Right lobe of liver (tissue), 6 donors: ENCODE data around the gene RDH11. TPM values are rescaled to one million over a fixed set of nuclear protein-coding genes. Genes with fewer than 3 reads are reported as not detected.

Source experiments
- ATAC-seq, 4 donors: fragments of 200-7000 bp; cut with Tn5 transposase; one replicate each; pipeline ENCODE4 v1.9.1; 2020; ENCODE audit warnings: mild to moderate bottlenecking in 4 of 4, moderate library complexity in 4 of 4
- DNase-seq, 3 donors: peaks; one replicate each; pipeline ENCODE4 v3.0.0-alpha.2; 2020
- H3K27ac ChIP-seq, 3 donors: fragments of 200-600 bp; one replicate each; pipeline ENCODE4 v1.8.0; 2022
- H3K27me3 ChIP-seq, 2 donors: fragments of 200-600 bp; one replicate each; pipeline ENCODE4 v1.8.0; 2022
- H3K36me3 ChIP-seq, 4 donors: fragments of 200-600 bp; sonication (generic) in 1 of 4; one replicate each; pipeline versions ENCODE4 v1.5.1 to v1.8.0; 2017 to 2022; ENCODE audit warnings: control low read depth in 1 of 4
- H3K4me1 ChIP-seq, 4 donors: fragments of 200-600 bp; sonication (generic) in 1 of 4; one replicate each; pipeline versions ENCODE4 v1.5.1 to v1.8.0; 2017 to 2022; ENCODE audit warnings: control low read depth in 1 of 4
- H3K4me3 ChIP-seq, 3 donors: fragments of 200-600 bp; one replicate each; pipeline ENCODE4 v1.8.0; 2022
- H3K9me3 ChIP-seq, 4 donors: fragments of 200-600 bp; sonication (generic) in 1 of 4; one replicate each; pipeline versions ENCODE4 v1.5.1 to v1.8.0; 2017 to 2022; ENCODE audit warnings: control low read depth in 1 of 4
- CTCF ChIP-seq, 4 donors: fragments of 200-600 bp in 3 of 4; fragments of 450-650 bp in 1 of 4; IDR thresholded peaks; one replicate each; pipeline versions ENCODE4 v1.5.1 to v1.8.0; 2016 to 2022; ENCODE audit warnings: antibody characterized with exemption in 4 of 4, mild to moderate bottlenecking in 2 of 4
- POLR2A ChIP-seq: fragments of 450-650 bp; IDR thresholded peaks from one replicate; pipeline ENCODE4 v1.6.1; 2017; ENCODE audit warnings: antibody characterized with exemption, mild to moderate bottlenecking
- WGBS: methylation state at CpG from one replicate; pipeline ENCODE4 v1.1.6; 2018; ENCODE audit warnings: low coverage, low lambda C conversion rate; ENCODE audit not compliant: insufficient coverage; ENCODE audit errors: missing lambda C conversion rate; 5-methylcytosine and 5-hydroxymethylcytosine counted together
- intact Hi-C, 2 donors: fragments of 100-400 bp; cut with DNase I; formaldehyde crosslinking; loops; one replicate each; pipeline versions ENCODE4 v1.11.2 to v1.14.1; 2022
- total RNA-seq, 6 experiments: library from RNA; depleted of rRNA in 2 of 6; stranded (reverse); fragments of >200 nt in 2 of 6; fragmentation: NEBNext Ultra II Directional in 3 of 6; extraction: Animal tissue kit (Norgen Biotek cat#: 25700) in 3 of 6; gene quantifications; one replicate each; pipeline versions ENCODE4 v1.1.0 to v1.2.4, GENCODE V29; 2016 to 2023
- donor health status: DM: no; HTN: yes; CAD: no.
- donor health status: DM: no; HTN: no; CAD: no.
- donor health status: DM: no; HTN: no; CAD: no.
- donor health status: DM: no; HTN: yes; CAD: no.
- donor health status: DM: no; HTN: yes; CAD: no.

Gene RDH11
- total RNA-seq, 6 experiments from 2014 or later: 35.5 to 106 (median 83.4) TPM

DNA sequence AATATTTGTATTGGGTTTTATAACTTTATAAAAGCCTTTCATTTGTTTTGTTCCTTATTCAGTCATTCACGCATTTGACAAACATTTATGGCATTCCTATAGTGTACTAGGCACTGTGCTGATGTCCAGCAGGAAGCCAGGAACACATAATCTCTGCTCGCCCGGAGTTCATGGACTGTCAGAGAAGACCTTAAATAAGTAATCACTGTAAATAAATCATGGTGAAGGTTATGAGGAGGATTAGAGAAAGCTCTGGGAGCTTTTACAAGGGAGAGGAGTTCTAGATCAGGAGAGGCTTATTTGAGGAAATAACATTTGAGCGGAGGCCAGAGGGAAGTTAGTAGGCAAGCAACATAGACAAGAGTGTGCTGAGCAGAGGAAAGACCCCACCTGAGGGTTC is 1.4 kb upstream of the RDH11 start:
- H3K27me3 ChIP-seq: no peaks in the 10 kb centered on the region
- intact Hi-C loops: no loop called here
- ATAC-seq: no peak
- no peak overlapping the region for H3K27ac ChIP-seq
- peaks cover 0 to 4% (median 2%) of the 10 kb centered on the region in 4 donors for H3K36me3 ChIP-seq
- WGBS: 58% methylated on average over 4 of the region's 4 CpGs
- H3K4me3 ChIP-seq: no peak overlapping the region
- H3K9me3 ChIP-seq: no peaks in the 10 kb centered on the region
- peaks cover 0 to 6% (median 0%) of the 10 kb centered on the region in 4 donors for H3K4me1 ChIP-seq
- no peak for DNase-seq
- TF ChIP-seq CTCF (IDR thresholded peaks at IDR 0.05) (no peak), POLR2A (no peak)

GRCh38 chr14:67694791-67695393 is 672 bp downstream of the RDH11 start:
- peaks cover 0 to 6% (median 0%) of the 10 kb centered on the region in 4 donors for H3K4me1 ChIP-seq
- DNase-seq (peak; percentile 89 to 93 (median 92)), ATAC-seq (peak; percentile 90 to 95 (median 90))
- TF ChIP-seq POLR2A (peak; percentile 58), CTCF (IDR thresholded peaks at IDR 0.05) (no peak)
- peak overlapping the region; percentile 68 to 80 (median 79) for H3K4me3 ChIP-seq
- H3K9me3 ChIP-seq: no peaks in the 10 kb centered on the region
- intact Hi-C loops: no loop called here
- H3K27ac ChIP-seq: peak overlapping the region; percentile 68 to 91 (median 81)
- H3K36me3 ChIP-seq: peaks cover 0 to 23% (median 14%) of the 10 kb centered on the region in 4 donors
- WGBS: 0% methylated on average over 21 of the region's 21 CpGs
- H3K27me3 ChIP-seq: no peaks in the 10 kb centered on the region

DNA sequence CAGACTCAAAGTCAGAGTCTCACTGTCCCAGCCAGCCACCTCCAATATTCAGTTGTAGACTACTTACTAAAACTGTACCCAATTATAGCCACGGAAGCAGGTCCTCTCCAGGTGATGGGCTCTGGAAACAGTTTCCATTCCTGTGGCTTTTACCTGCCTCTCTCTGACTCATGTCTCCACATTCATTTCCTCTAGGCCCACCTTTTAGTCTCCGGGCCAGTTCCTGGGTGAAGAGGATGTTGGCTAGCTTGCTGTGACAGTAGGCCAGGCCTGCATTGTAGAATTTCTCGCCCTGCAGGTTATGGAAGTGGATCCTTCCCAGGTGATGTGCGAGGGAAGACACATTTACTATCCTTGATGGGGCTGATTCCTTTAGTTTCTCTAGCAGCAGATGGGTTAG is 5.6 kb downstream of the RDH11 start:
- peaks cover 11 to 55% (median 24%) of the 10 kb centered on the region in 4 donors for H3K36me3 ChIP-seq
- ATAC-seq (no peak), DNase-seq (no peak)
- H3K27ac ChIP-seq: no peak overlapping the region
- no peaks in the 10 kb centered on the region for H3K9me3 ChIP-seq
- H3K4me3 ChIP-seq: no peak overlapping the region
- no peaks in the 10 kb centered on the region for H3K27me3 ChIP-seq
- intact Hi-C loops: no loop called here
- TF ChIP-seq CTCF (IDR thresholded peaks at IDR 0.05) (no peak), POLR2A (no peak)
- no peaks in the 10 kb centered on the region for H3K4me1 ChIP-seq
- 83% methylated on average over 2 of the region's 4 CpGs for WGBS

GRCh38 chr14:67683842-67684241 is 11.7 kb downstream of the RDH11 start:
- no peak overlapping the region for H3K27ac ChIP-seq
- H3K36me3 ChIP-seq: peaks cover under 1 to 42% (median 3%) of the 10 kb centered on the region in 4 donors
- ATAC-seq: peak in 1 of 4 donors; percentile 25
- intact Hi-C loops: no loop called here
- H3K27me3 ChIP-seq: no peaks in the 10 kb centered on the region
- TF ChIP-seq POLR2A (no peak), CTCF (IDR thresholded peaks at IDR 0.05) (no peak)
- no peaks in the 10 kb centered on the region for H3K4me1 ChIP-seq
- H3K4me3 ChIP-seq: no peak overlapping the region
- DNase-seq: no peak
- no peaks in the 10 kb centered on the region for H3K9me3 ChIP-seq
